ENCODE measurements around the gene THAP2.

THAP2 gene

GRCh38 chr12:71710276-71711125 is 46.4 kb downstream of the THAP2 start:
- no peak for DNase-seq

- no peak for DNase-seq
Measured at GRCh38 chr12:71718611-71719010, 54.5 kb downstream of the THAP2 start.

GRCh38 chr12:71719647-71720370 is 55.7 kb downstream of the THAP2 start:
- no peak for DNase-seq

- no peak for DNase-seq
Measured at GRCh38 chr12:71721783-71722505, 57.8 kb downstream of the THAP2 start.

- DNase-seq = no peak
Measured at GRCh38 chr12:71725011-71725410, 60.9 kb downstream of the THAP2 start.

GRCh38 chr12:71726548-71726947 is 62.4 kb downstream of the THAP2 start:
- no peak for DNase-seq

GRCh38 chr12:71727958-71728357 is 63.9 kb downstream of the THAP2 start:
- no peak for DNase-seq
